ENCODE data around the gene PAK3.

DNA sequence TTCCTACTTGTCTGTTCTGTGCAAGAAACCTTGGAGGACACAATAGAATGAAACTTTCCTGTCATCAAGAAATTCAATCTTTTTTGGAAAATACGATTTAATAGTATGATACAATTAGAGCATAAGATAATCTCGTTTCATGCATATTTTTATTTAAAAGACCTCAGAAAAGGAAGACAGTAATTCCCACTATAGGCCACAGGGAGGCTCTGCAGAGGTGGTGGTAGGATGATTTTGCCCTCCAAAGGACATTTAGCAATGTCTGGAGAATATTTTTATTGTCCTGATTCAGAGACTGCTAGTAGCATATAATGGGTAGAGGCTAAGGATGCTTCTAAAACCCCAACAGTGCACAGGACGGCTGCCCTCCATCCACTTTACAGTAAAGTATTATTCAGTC, 68.7 kb downstream of the PAK3 start:
- no peak for TF ChIP-seq CTCF (IDR thresholded peaks at IDR 0.05; ENCODE audit: insufficient read depth, low read length, poor library complexity, severe bottlenecking)
- no peak for TF ChIP-seq EZH2phosphoT487 (conservative IDR thresholded peaks at IDR 0.05; ENCODE audit: low read length)
